Measurements from ENCODE around the gene KCNQ1. TPM values are rescaled to one million over a fixed set of nuclear protein-coding genes. Genes with fewer than 3 reads are reported as not detected.
A peak's percentile ranks its signal among the peaks of the same experiment; 100 is the strongest.

KCNQ1 gene
- total RNA-seq, 1 experiment from 2014 or later: 2.5 TPM

GRCh38 chr11:2825889-2826678 lies 381.3 kb downstream of the KCNQ1 start:
- peak; percentile 33; the same call in 1 of the 2 replicates for ATAC-seq

GRCh38 chr11:2826679-2827056 lies 381.9 kb downstream of the KCNQ1 start:
- ChIA-PET CTCF (no interaction called here), POLR2A (no interaction called here)
- H3K4me3 Mint-ChIP-seq: no peak overlapping the region
- no peak for DNase-seq (ENCODE audit: low spot score)
- peaks cover 32% of the 10 kb centered on the region for H3K36me3 Mint-ChIP-seq
- H3K27me3 Mint-ChIP-seq (ENCODE audit: low read depth): peaks cover 68% of the 10 kb centered on the region
- H3K4me1 Mint-ChIP-seq: peaks cover 12% of the 10 kb centered on the region
- no peak for ATAC-seq
- H3K27ac Mint-ChIP-seq: 0 out of 2 replicates have a peak overlapping the region, but pooled peaks have one; percentile 50
- H3K9me3 Mint-ChIP-seq: peaks cover 40% of the 10 kb centered on the region
- TF ChIP-seq IRF1 (CRISPR knock-in tag; IDR thresholded peaks at IDR 0.05) (no peak), AFF4 (CRISPR knock-in tag; IDR thresholded peaks at IDR 0.05; ENCODE audit: borderline replicate concordance) (no peak)

More at GRCh38 chr11:2825889-2826678, 381.3 kb downstream of the KCNQ1 start:
- POLR2A ChIA-PET: no interaction called here
- CTCF ChIA-PET: no interaction called here
- Mint-ChIP-seq H3K27me3 (ENCODE audit: low read depth) (peaks cover 74% of the 10 kb centered on the region), H3K9me3 (peaks cover 40% of the 10 kb centered on the region), H3K4me1 (peaks cover 12% of the 10 kb centered on the region), H3K27ac (no peak overlapping the region), H3K4me3 (no peak overlapping the region), H3K36me3 (peaks cover 32% of the 10 kb centered on the region)
- no peak for TF ChIP-seq ATF2 (CRISPR knock-in tag; IDR thresholded peaks at IDR 0.05; ENCODE audit: borderline replicate concordance, low read depth)
- no peak for TF ChIP-seq ZNF416 (CRISPR knock-in tag; IDR thresholded peaks at IDR 0.05)
- no peak for TF ChIP-seq ZNF396 (CRISPR knock-in tag; IDR thresholded peaks at IDR 0.05; ENCODE audit: borderline replicate concordance)
- no peak for TF ChIP-seq FOXJ3 (CRISPR knock-in tag; IDR thresholded peaks at IDR 0.05; ENCODE audit: borderline replicate concordance)
- no peak for TF ChIP-seq E2F5 (CRISPR knock-in tag; IDR thresholded peaks at IDR 0.05)
- TF ChIP-seq ZNF671 (CRISPR knock-in tag; IDR thresholded peaks at IDR 0.05): no peak
- TF ChIP-seq SOX15 (CRISPR knock-in tag; IDR thresholded peaks at IDR 0.05): no peak
- TF ChIP-seq MXD4 (CRISPR knock-in tag; IDR thresholded peaks at IDR 0.05; ENCODE audit: borderline replicate concordance): no peak
- TF ChIP-seq ESRRA (CRISPR knock-in tag; IDR thresholded peaks at IDR 0.05; ENCODE audit: borderline replicate concordance): no peak
- no peak for TF ChIP-seq ZNF263 (CRISPR knock-in tag; IDR thresholded peaks at IDR 0.05; ENCODE audit: low read depth)
- no peak for TF ChIP-seq ZMAT4 (CRISPR knock-in tag; IDR thresholded peaks at IDR 0.05)
- TF ChIP-seq ATF3 (CRISPR knock-in tag; conservative IDR thresholded peaks at IDR 0.05): no peak
- TF ChIP-seq E2F4 (CRISPR knock-in tag; IDR thresholded peaks at IDR 0.05; ENCODE audit: borderline replicate concordance, low read depth): no peak
- no peak for TF ChIP-seq ATF6 (CRISPR knock-in tag; IDR thresholded peaks at IDR 0.05)
- TF ChIP-seq GRHL2 (CRISPR knock-in tag; IDR thresholded peaks at IDR 0.05; ENCODE audit: insufficient replicate concordance, severe bottlenecking): no peak
- TF ChIP-seq FOXP1 (CRISPR knock-in tag; IDR thresholded peaks at IDR 0.05; ENCODE audit: borderline replicate concordance): no peak
- DNase-seq (ENCODE audit: low spot score): no peak

All from WTC11 (cell line).